Heart right ventricle (tissue), 16 donors: Measurements from ENCODE around the gene ANP32A. TPM values are rescaled to one million over a fixed set of nuclear protein-coding genes. Genes with fewer than 3 reads are reported as not detected.
A peak's percentile ranks its signal among the peaks of the same experiment; 100 is the strongest.

Experiments used
- ATAC-seq, 8 donors: fragments of 200-7000 bp; cut with Tn5 transposase; one replicate each; pipeline ENCODE4 v1.9.1; 2020; ENCODE audit warnings: mild to moderate bottlenecking in 8 of 8, moderate library complexity in 8 of 8, moderate number of reproducible peaks in 1 of 8
- DNase-seq, 2 donors: peaks; one replicate each; pipeline ENCODE4 v3.0.0-alpha.2; 2020
- H3K27ac ChIP-seq, 10 donors: fragments of 200-600 bp; sonication (generic) in 2 of 10; one replicate each; pipeline versions ENCODE4 v1.5.0 to v1.8.0; 2020 to 2022; ENCODE audit warnings: mild to moderate bottlenecking in 3 of 10
- H3K27me3 ChIP-seq, 7 donors: fragments of 200-600 bp; one replicate each; pipeline ENCODE4 v1.8.0; 2021 to 2022; ENCODE audit warnings: mild to moderate bottlenecking in 2 of 7
- H3K36me3 ChIP-seq, 9 donors: fragments of 200-600 bp; sonication (generic) in 1 of 9; one replicate each; pipeline versions ENCODE4 v1.5.0 to v1.8.0; 2020 to 2022; ENCODE audit warnings: mild to moderate bottlenecking in 2 of 9
- H3K4me1 ChIP-seq, 9 donors: fragments of 200-600 bp; sonication (generic) in 1 of 9; one replicate each; pipeline versions ENCODE4 v1.5.0 to v1.8.0; 2020 to 2022; ENCODE audit warnings: mild to moderate bottlenecking in 4 of 9
- H3K4me3 ChIP-seq, 10 donors: fragments of 200-600 bp; sonication (generic) in 2 of 10; one replicate each; pipeline versions ENCODE4 v1.5.0 to v1.8.0; 2020 to 2022; ENCODE audit warnings: mild to moderate bottlenecking in 7 of 10, moderate library complexity in 2 of 10
- H3K9me3 ChIP-seq, 11 donors: fragments of 200-600 bp in 10 of 11; sonication (generic) in 2 of 11; one replicate each; pipeline versions ENCODE4 v1.5.0 to v1.8.0; 2013 to 2022; ENCODE audit warnings: mild to moderate bottlenecking in 2 of 11, control low read depth in 1 of 11, moderate library complexity in 1 of 11
- CTCF ChIP-seq, 9 donors: fragments of 200-600 bp; sonication (generic) in 2 of 9; IDR thresholded peaks; one replicate each; pipeline versions ENCODE4 v1.5.0 to v1.8.0; 2021 to 2022; ENCODE audit warnings: antibody characterized with exemption in 9 of 9, mild to moderate bottlenecking in 5 of 9, moderate library complexity in 1 of 9
- WGBS, 2 donors: extraction: QIAGEN DNeasy Blood & Tissue Kit; methylation state at CpG; one replicate each; pipeline ENCODE4 v1.1.7; 2013; ENCODE audit warnings: inconsistent platforms in 1 of 2; 5-methylcytosine and 5-hydroxymethylcytosine counted together
- intact Hi-C, 10 donors: fragments of 100-400 bp; cut with DNase I; formaldehyde crosslinking; loops; one replicate each; pipeline versions ENCODE4 v1.11.1 to v1.14.2; 2022
- polyA plus RNA-seq, 2 donors: library from polyadenylated mRNA; stranded (reverse); fragments of 200-250 nt; gene quantifications; one replicate each; pipeline ENCODE4 v1.2.3, GENCODE V29; 2013
- total RNA-seq, 10 donors: library from RNA; stranded (reverse); fragmentation: NEBNext Ultra II Directional in 3 of 10; extraction: Animal tissue kit (Norgen Biotek cat#: 25700) in 3 of 10; gene quantifications; one replicate each; pipeline versions ENCODE4 v1.2.1 to v1.2.4, GENCODE V29; 2021 to 2023
- donor health status: Arrhythmogenic right ventricular cardiomyopathy.
- donor health status: ischemic (EF 13 %, LVEDD 7.1; RV severe dilation, severe dysfunction).
- donor health status: healthy with polysubstance abuse.
- donor health status: DM: no; HTN: yes; CAD: no.
- donor health status: DM: no; HTN: no; CAD: no.
- donor health status: ischemic (EF 25% LVEDD 6.9; RV normal size, moderate dysfunction).
- donor health status: ischemic (EF 25% LVEDD 5.7; RV mildly dilated, moderate dysfunction).
- donor health status: healthy.
- donor health status: DM: yes; HTN: yes; CAD: no.
- donor health status: Ischemic cardiomyopathy.
- donor health status: ischemic (EF 35%, LVEDD 5.7; RV mildly dilated, moderate dysfunction).
- donor health status: nonischemic (EF 11% LVEDD 7.7; RV severe dilation, severe dysfunction).
- donor health status: DM: yes; HTN: yes; CAD: no.
- donor health status: PGD.
- donor health status: ischemic (EF 29% LVEDD 5.4; RV normal size, mild dysfunction).
- donor health status: nonischemic (EF 23%, LVEDD 6.1; RV moderate dilation, normal function).

Gene ANP32A
- total and polyA plus RNA-seq, 12 donors, result 87.3 to 201 (median 146) TPM

DNA sequence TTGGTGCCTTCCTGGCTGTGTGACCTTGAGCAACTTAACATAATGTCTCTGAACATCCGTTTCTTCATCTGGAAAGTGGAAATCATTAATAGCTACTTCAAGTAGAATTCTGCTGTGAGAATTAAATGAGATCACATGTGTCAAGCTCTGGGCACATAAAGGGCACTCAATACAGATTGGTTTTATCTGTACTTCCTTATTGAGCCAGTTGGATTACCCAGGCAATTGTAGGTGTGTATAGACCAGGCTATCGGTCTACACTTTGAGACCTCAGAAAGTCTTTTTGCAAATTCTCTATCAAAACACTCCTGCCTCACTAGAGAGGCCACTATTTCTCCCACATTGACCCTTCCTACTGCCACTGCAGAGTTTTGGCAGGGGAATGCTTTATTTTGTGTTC is 47.7 kb downstream of the ANP32A start:
- no peaks in the 10 kb centered on the region for H3K27me3 ChIP-seq
- peaks cover 0 to 6% (median 0%) of the 10 kb centered on the region in 11 donors for H3K9me3 ChIP-seq
- 81 to 92% methylated on average over 2 of the region's 2 CpGs for WGBS, 2 donors
- peaks cover 6 to 33% (median 25%) of the 10 kb centered on the region in 9 donors for H3K4me1 ChIP-seq
- H3K36me3 ChIP-seq, result peaks cover 0 to 9% (median 6%) of the 10 kb centered on the region in 9 donors
- DNase-seq (no peak), ATAC-seq (no peak)
- no peak for TF ChIP-seq CTCF (IDR thresholded peaks at IDR 0.05)
- no peak overlapping the region for H3K4me3 ChIP-seq
- intact Hi-C loops, result no loop called here
- no peak overlapping the region for H3K27ac ChIP-seq

GRCh38 chr15:68770216-68770615 is 50.5 kb downstream of the ANP32A start:
- Histone ChIP-seq H3K27me3 (no peaks in the 10 kb centered on the region), H3K4me1 (peaks cover 0 to 16% (median 10%) of the 10 kb centered on the region in 9 donors), H3K36me3 (no peaks in the 10 kb centered on the region), H3K27ac (no peak overlapping the region), H3K4me3 (no peak overlapping the region), H3K9me3 (peaks cover 0 to 6% (median 0%) of the 10 kb centered on the region in 11 donors)
- DNase-seq (no peak), ATAC-seq (no peak)
- intact Hi-C loops, result no loop called here
- no peak for TF ChIP-seq CTCF (IDR thresholded peaks at IDR 0.05)

DNA sequence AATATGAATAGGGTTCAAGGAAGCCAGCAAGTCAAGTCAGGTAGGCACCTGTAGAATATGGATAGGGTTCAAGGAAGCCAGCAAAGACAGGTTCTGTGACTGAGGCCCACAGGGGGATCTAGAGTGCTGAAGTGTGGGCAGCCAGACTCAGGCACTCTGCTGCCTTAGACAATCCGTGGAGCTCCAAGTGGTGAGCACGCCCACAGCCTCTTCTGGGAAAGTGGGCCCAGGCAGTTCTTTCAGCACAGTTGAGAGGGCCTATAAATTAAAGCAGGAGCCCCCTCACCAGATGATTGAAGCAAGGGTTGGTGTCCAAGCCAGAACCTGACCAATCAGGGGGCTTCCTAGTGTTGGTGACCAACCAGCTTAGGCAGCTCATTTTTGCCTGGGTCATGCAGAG is 51.0 kb downstream of the ANP32A start:
- 97 to 100% methylated on average over 2 of the region's 2 CpGs for WGBS, 2 donors
- DNase-seq (no peak), ATAC-seq (peak in 1 of 8 donors; percentile 16)
- H3K4me3 ChIP-seq, result no peak overlapping the region
- no peaks in the 10 kb centered on the region for H3K36me3 ChIP-seq
- no peak for TF ChIP-seq CTCF (IDR thresholded peaks at IDR 0.05)
- no peak overlapping the region for H3K27ac ChIP-seq
- H3K4me1 ChIP-seq, result peaks cover 0 to 11% (median 5%) of the 10 kb centered on the region in 9 donors
- no peaks in the 10 kb centered on the region for H3K27me3 ChIP-seq
- intact Hi-C loops, result no loop called here
- peaks cover 0 to 6% (median 0%) of the 10 kb centered on the region in 11 donors for H3K9me3 ChIP-seq

DNA sequence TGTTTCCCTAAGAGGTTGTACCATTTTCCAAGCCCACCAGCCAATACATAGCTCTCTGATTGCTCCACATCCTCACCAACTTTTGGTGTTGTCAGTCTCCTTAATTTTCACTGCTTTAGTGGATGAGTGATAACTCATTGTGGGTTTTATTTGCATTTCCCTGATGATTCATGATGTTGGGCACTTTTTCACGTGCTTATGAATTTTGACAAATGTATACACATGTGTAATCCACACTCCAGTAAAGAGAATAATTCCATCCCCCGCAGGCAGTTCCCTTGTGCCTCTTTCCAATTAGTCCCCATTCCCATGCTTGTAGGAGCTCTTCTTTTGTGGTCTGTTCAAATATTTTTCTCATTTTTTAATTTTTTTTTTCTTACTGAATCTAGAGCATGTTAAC is 52.4 kb downstream of the ANP32A start:
- Histone ChIP-seq H3K4me1 (peaks cover 0 to 8% (median 0%) of the 10 kb centered on the region in 9 donors), H3K27ac (no peak overlapping the region), H3K36me3 (no peaks in the 10 kb centered on the region), H3K9me3 (no peaks in the 10 kb centered on the region), H3K27me3 (no peaks in the 10 kb centered on the region), H3K4me3 (no peak overlapping the region)
- no peak for DNase-seq
- TF ChIP-seq CTCF (IDR thresholded peaks at IDR 0.05), result no peak
- intact Hi-C loops, result no loop called here
- ATAC-seq, result no peak
- WGBS, 2 donors, result 36 to 42% methylated on average over 2 of the region's 2 CpGs
